Skin epidermis (tissue), 12 donors: ENCODE results near the gene MEAF6.

Source experiments
- H3K27ac ChIP-seq, 21 experiments: fragments of 200-600 bp; sonication (generic) in 11 of 21; one replicate each; pipeline ENCODE4 v1.5.0; 2020; ENCODE audit warnings: mild to moderate bottlenecking in 3 of 21, inconsistent platforms in 2 of 21, moderate library complexity in 2 of 21
- H3K4me3 ChIP-seq, 7 experiments: fragments of 200-600 bp; sonication (generic) in 2 of 7; one replicate each; pipeline ENCODE4 v1.5.0; 2020; ENCODE audit warnings: inconsistent platforms in 2 of 7, mild to moderate bottlenecking in 2 of 7, moderate library complexity in 1 of 7

The MEAF6 gene

DNA sequence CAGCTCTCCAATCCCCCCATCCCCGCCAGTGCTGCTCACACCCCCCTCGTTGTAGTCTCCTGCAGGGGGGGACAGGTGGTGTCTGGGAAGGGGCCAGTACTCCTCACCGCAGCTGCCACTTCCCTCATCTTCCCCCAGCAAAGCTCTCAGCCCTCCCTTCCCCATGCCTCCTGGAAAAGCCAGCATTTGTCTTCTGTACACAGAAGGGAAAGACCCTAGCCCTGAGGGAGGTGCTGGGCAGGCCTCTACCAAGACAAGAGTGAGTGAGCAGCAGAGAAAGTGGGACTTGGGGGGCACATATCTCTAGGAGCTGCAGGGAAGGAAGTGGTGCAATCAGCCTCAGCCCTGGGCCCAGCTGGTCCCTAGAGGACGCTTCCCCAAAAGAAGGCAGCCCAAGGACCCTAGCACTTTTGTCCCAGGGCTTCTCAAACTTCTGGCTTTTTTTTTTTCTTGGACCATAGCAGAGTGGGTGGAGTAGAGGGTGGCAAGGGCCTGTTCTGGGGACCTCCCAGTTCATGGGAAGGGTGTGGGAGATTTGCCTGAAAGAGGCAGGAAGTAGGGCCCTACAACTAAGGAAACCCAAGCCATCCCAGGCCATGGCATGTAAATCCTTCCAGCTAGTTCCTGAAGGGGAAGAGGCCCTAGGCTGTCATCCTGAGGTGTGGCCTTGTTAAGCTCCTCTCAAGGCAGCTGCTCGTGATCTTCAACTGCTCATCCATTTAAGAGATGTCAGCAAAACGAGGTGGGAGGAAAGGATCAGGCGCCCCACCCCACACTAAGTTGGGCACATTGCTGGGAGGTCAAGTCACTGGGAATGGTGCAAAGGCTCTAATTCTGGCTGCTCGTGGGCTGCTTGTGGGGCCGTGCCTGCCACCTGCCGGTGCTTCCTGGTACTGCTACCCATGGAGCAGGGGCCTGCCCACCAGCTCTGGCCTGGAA is 27.6 kb downstream of the MEAF6 start:
- H3K27ac ChIP-seq, result peak overlapping the region; percentile 25 to 99 (median 81)

DNA sequence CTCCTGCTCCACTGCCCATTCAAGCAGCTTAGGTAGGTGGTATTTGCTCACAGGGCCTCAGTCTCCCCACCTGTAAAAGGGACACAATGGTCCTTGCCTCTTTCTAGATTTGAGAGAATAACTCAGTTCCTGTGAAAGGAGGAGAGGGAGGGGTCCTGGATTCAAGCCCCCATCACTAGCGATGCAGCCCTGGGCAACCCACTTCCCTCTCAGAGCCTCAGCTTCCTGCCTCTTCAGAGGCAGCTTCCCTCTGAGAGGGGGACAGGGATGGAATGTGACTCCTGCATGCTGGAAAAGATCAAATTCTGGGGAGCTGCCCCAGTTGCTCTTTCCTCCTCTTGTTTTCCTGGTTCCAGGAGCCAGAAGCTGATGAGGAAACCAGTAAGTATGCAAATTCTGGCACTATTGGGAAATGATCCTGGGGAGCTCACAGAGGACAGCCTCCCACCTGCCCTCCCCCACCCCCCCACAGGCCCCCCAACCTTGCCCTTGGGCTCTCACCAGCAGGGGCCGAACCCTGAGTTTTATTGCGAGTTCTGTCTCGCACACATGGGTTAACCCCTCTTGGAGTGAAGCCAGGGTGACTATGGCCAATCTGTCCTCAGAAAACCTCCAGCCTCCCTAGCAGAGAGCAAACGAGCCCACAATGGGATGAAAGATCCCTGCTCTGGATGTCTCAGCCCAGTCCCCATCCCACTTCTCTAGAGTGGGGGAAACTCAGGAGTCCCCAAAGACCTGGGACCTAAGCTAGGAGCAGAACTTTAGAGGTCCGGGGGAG is 28.5 kb downstream of the MEAF6 start:
- peak overlapping the region; percentile 25 to 99 (median 81) for H3K27ac ChIP-seq
- no peak overlapping the region for H3K4me3 ChIP-seq

More for the DNA sequence above, 27.6 kb downstream of the MEAF6 start:
- H3K4me3 ChIP-seq, result no peak overlapping the region

DNA sequence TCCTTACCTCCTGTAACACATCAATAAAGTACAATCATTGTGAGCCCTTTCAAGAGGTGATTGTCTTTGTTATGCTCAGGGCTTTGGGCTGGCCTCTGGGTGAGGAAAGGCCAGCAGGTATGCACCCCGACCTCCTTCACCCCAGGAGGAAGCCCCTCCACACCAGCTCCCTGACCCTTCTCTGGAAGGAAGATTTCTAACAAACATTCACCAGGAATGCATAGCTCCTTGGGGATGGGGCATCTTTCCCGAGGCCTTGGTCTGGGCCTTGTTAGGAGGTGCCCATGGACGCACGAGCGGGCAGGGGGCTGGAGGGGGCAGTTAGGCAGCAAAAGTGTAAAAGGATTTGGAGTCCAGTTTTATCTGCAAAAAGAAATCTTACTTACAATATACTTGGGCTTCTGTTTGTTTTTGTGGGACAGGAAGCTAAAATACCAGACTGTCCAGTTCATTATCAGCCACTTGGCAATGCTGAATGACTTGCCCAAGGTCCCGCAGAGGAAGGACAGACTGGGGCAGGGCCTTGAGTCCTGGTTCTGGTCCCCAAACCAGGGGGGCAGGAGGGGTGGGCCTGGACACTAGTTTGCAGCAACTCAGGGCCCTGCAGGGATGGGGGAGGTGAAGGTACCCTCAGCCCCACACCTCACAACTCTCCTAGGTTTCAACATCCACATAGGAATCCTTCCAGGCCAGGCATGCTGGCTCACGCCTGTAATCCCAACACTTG is 30.1 kb downstream of the MEAF6 start:
- Histone ChIP-seq H3K4me3 (no peak overlapping the region), H3K27ac (peak overlapping the region in 17 of 21 experiments; percentile 4 to 99 (median 81))

DNA sequence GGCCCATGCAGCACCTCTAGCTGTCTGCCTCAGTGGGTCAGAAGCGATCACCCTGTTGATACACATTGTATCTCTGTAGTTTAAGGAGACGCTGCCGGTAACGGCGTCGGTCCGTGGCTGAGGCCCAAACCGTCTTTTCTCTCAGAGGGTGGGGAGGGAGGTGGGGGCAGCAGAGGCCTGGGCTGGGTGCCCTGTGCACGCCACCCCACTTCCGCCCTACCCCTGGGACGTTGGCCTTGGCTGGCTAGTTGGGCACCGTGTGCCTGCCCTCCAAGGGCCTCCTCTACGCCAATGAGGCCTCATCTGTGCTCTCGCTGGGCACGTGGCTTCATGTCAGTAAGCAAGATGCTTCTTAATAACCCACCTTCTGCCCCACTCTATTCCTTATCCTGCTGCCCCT is 30.8 kb downstream of the MEAF6 start:
- H3K27ac ChIP-seq, result peak overlapping the region in 13 of 21 experiments; percentile 41 to 99 (median 84)

DNA sequence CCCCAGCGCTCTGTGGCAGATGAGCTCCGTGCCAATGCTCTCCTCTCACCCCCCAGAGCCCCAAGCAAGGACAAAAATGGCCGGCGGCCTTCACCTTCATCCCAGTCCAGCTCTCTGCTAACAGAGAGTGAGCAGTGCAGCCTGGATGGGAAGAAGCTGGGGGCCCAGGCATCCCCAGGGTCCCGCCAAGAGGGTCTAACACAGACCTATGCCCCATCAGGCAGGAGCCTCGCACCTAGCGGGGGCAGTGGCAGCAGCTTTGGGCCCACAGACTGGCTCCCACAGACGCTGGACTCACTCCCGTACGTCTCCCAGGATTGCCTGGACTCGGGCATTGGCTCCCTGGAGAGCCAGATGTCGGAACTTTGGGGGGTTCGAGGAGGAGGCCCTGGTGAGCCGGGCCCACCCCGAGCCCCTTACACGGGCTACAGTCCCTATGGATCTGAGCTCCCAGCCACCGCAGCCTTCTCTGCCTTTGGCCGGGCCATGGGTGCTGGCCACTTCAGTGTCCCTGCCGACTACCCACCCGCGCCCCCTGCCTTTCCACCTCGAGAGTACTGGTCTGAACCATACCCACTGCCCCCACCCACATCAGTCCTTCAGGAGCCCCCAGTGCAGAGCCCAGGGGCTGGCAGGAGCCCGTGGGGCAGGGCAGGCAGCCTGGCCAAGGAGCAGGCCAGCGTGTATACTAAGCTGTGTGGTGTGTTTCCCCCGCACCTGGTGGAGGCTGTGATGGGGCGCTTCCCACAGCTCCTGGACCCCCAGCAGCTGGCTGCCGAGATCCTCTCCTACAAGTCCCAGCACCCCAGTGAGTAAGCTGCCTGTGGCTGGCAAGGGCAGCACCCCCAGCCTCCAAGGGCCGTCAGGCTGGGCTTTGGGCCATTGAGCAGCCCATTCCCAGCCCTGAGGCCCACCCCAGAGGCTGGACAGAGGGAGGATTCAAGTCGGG is 31.5 kb downstream of the MEAF6 start:
- peak overlapping the region in 12 of 21 experiments; percentile 41 to 99 (median 92) for H3K27ac ChIP-seq
- no peak overlapping the region for H3K4me3 ChIP-seq

More for the DNA sequence above, 30.8 kb downstream of the MEAF6 start:
- H3K4me3 ChIP-seq, result no peak overlapping the region

DNA sequence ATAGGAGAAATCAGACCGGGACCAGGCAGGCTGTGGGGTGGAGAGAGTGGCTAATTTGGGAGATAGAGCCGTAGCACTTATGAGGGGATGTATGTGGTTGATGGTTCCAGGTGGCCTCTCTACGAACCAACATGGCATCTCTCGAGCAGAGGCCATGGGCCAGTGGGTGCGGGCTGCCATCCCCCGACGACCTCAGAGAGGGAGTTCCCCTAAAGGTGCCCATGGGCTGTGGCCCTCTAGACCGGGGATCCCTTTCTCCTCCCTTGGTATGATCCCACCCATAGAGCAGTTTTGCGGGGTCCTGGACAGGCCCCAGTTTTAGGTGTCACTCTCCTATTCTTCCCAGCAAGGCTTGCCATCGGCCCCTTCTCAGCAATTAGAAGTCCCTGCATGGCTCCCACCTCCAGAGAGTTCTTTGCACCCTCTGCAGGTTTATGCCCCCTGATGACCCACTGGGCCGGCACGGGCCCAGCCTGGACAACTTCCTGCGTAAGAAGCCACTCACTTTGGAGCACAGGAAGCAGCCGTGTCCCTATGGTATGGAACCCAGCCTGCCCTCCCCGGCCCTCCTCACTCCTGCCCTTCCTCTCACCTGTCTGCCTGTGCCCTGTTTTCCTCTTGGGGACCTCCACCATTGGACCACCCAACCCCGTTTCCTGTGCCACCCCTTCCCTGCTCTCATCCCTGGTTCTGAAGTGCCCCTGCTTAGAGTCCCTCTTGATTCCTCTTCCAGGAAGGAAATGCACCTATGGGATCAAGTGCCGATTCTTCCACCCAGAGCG is 32.4 kb downstream of the MEAF6 start:
- peak overlapping the region in 14 of 21 experiments; percentile 25 to 99 (median 98) for H3K27ac ChIP-seq

DNA sequence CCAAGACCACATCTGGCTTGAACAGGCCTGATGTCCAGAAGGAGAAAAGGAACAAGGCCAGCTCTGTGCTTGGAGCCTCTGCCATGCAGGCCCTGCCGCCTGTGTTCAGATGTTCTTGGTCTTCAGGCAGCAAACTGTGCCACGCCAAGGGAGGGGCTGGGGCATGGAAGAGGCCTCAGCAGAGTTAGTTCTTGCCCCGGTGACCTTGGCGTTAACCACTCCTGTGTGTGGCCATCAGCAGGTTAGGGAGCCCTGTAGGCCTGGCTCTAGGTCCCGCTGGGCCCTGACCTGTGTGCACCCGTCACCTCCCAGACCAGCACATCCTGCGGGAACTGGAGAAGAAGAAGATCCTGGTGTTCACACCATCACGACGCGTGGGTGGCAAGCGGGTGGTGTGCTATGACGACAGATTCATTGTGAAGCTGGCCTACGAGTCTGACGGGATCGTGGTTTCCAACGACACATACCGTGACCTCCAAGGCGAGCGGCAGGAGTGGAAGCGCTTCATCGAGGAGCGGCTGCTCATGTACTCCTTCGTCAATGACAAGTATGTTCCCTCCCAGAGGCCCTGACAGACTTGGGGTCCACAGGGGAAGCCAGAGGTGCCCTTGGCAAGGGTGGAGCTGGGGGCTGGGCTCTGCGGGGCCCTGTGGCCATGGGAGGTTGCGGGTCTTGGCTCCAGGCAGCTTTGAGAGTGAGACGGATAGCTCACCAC is 33.1 kb downstream of the MEAF6 start:
- H3K4me3 ChIP-seq, result peak overlapping the region in 1 of 7 experiments; percentile 0
- peak overlapping the region in 19 of 21 experiments; percentile 21 to 99 (median 97) for H3K27ac ChIP-seq

More for the DNA sequence above, 32.4 kb downstream of the MEAF6 start:
- peak overlapping the region in 1 of 7 experiments; percentile 0 for H3K4me3 ChIP-seq

DNA sequence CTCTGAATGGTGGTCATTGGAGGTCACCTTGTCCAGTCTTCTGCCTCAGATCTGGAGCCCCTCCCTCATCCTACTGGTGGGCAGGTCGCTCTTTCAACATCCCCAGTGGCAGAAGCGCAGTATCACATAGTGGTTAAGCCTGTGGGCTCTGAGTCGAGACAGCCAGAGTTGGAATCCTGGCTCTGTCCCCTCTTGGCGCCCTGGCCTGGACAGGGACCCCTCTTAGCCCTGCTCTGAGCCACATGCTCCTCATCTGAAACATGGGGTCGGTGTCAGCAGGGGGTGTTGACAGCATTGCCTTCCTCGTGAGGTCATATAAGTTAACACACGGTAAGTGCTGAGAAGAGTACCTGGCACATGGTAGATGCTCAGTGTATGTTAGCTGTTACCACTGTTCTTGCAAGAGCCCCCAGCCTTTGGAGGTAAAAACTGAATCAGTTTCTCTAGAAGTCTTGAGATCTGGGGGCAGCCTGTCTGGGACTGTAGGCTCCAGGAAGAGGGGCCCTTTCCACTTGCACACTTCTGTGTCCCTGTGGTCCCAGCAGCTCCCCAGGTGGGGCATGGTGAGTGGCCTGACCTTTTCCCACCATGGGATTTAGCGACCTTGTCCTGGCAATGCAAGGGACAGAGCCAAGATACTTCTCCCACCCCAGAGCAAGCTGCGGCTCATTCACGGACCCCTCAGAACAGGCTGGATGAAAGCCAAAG is 33.8 kb downstream of the MEAF6 start:
- peak overlapping the region in 3 of 7 experiments; percentile 70 to 91 (median 72) for H3K4me3 ChIP-seq
- H3K27ac ChIP-seq, result peak overlapping the region in 20 of 21 experiments; percentile 79 to 99 (median 97)

DNA sequence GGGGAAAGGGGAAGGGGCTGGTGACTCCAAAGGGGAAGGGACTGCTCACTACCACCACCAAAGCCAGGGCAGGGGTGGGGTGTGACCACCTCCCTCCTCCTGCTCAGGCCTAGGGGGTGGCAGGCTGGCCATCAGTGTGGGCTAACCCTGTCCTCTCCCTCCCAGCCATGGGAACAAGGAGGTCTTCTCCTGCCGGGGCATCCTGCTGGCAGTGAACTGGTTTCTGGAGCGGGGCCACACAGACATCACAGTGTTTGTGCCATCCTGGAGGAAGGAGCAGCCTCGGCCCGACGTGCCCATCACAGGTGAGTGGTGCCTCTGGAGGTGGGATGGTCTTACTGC is 34.5 kb downstream of the MEAF6 start:
- Histone ChIP-seq H3K4me3 (peak overlapping the region; percentile 70 to 92 (median 84)), H3K27ac (peak overlapping the region in 20 of 21 experiments; percentile 79 to 99 (median 97))

DNA sequence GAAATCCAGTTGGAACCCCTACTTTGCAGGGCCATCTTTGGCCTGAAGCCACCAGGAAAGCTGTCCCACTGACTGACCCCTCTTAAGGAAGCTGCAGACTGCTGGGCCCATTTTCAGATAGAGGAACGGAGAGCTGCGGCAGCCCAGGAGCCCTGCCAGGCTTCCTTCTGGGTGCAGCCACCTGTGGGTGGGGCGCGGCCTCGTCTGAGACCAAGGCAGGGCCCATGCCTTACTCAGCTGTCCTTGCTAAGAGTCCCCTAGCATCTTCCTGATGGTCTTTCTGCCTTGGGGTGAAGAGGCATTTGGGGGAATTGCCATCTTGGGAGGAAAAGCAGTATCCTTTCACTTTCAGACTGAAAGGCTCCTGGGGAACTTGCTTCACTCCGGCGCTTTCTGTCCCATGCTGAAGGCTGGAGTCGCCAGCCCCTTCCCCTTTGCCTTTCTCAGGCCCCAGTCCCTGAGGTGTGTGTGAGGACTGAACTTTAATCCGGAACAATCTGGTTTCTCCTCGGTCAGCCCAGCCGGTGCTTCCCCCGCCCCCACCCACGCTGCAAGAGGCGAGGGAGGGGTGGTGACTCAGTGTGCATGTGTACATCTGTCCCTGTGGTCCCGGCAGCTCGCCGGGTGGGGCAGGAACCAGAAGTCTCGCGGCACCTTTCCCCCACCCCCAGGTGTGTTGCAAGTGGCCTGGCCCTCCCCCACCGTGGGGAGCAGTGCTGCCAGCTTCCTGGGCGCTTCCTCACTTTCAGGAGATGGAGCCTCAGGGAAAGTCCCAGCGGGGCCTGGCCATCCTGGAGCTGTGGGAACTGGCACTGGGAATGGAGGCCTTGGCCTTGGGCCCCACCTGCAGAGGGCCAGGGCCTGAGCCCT is 35.1 kb downstream of the MEAF6 start:
- peak overlapping the region; percentile 76 to 99 (median 97) for H3K27ac ChIP-seq

DNA sequence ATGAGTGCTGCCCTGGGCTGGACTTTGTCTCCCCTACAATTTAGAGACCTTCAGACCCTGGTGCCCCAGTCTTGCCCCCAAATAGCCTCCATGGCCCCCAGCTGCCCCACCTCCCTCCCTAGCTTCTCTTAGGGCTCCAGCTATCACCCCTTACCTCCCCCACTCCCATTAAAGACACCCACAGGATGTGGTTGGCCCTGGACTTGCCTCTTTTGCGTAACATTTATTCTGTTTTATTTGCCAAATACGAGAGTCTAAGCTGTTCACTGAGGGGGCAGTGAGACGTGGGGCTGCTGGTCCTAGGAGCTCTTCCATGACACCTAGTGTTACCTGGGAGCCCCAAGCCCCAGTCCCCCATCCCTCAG is 35.7 kb downstream of the MEAF6 start:
- Histone ChIP-seq H3K4me3 (peak overlapping the region; percentile 70 to 92 (median 84)), H3K27ac (peak overlapping the region; percentile 76 to 99 (median 97))

More for the DNA sequence above, 35.1 kb downstream of the MEAF6 start:
- peak overlapping the region; percentile 70 to 92 (median 84) for H3K4me3 ChIP-seq

DNA sequence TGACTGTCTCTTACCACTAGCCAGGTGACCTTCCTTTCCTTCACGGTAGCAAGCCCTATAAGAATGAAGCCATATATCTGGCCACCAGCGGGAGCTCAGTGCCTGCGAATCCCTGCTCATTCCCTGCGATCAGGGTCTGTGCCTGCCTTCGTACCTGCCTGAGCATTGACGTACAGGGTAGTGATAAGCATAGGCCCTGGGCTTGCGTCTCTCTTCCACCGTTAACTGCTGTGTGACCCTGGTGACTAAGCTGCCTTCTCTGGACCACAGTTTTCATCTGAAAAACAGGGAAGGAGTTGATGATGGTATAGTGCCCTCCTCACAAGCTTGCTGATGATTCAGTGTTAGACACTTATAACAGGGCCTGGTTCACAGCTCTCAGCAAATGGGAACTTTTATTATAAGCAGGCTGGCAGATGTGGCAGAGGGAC is 36.1 kb downstream of the MEAF6 start:
- Histone ChIP-seq H3K27ac (peak overlapping the region; percentile 76 to 99 (median 97)), H3K4me3 (peak overlapping the region; percentile 70 to 92 (median 84))

DNA sequence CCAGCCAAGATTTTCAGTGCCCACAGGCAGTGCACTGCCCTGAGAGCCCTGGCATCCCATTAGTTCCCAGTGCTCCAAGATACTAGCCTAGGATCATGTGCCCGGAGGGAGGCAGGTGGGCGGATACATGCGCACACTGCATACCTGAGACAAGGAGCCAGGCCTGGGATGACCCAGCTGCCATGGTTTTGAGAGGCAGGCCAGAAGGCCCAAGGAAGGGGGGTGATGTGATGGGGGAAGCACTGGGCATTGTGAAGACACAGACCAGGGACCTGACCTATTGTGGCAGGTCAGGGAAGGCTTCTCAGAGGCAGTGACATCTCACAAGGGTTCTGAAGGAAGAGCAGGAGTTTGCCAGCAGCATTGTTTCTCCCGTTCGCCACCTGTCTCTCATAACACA is 36.6 kb downstream of the MEAF6 start:
- H3K4me3 ChIP-seq, result peak overlapping the region; percentile 70 to 92 (median 84)
- H3K27ac ChIP-seq, result peak overlapping the region; percentile 37 to 99 (median 97)

DNA sequence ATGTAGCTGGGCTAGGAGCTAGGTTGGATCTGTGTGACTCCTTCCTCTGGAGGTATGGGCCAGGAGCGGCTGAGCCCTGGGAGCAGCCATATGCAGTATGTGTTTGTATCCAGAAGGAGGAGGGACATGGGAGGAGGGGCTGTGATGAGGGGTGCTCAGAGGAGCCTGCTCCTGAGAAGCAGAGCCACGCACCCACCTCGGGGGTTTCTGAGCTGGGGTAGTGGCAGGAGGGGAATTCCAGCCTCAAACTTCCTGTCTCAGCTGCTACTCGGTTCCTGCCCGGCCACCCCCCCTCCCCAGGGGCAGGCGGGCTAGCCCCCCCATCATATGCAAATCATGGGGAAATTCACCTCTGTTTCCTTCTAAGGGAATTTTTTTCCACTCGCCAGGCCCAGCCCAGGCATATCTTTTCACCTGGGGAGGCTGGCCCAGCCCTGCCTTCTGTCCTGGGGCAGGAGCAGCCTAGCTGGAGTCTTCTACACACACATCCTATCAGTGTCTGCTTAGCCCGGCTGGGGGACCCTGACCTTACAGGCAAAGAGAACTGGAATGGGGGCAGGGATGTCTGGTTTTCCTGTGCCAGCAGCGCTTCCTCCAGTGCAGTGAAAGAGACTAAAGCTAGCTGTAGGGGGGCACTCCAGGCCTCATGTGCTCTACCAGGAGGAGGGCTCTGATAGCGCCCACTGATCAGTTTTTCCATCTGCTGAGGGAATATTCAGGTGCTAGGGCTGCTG is 37.2 kb downstream of the MEAF6 start:
- peak overlapping the region; percentile 49 to 99 (median 97) for H3K27ac ChIP-seq

More for the DNA sequence above, 37.2 kb downstream of the MEAF6 start:
- peak overlapping the region; percentile 70 to 92 (median 84) for H3K4me3 ChIP-seq
